Body of pancreas (tissue), 4 donors: ENCODE data around the gene CRYBG2. TPM values are rescaled to one million over a fixed set of nuclear protein-coding genes. Genes with fewer than 3 reads are reported as not detected.

Source experiments
- ATAC-seq: fragments of 150-250 bp; one replicate; pipeline ENCODE4 v1.9.1; 2016
- DNase-seq, 4 donors: peaks; one replicate each; pipeline ENCODE4 v3.0.0-alpha.2; 2019
- H3K27ac ChIP-seq, 4 donors: fragments of 200-600 bp; sonication (generic); 1 replicate in 3 of 4; 2 replicates in 1 of 4; pipeline versions ENCODE4 v1.5.1 to v1.6.1; 2016 to 2019; ENCODE audit warnings: mild to moderate bottlenecking in 1 of 4, mixed read lengths in 1 of 4, moderate library complexity in 1 of 4
- H3K27me3 ChIP-seq, 2 donors: fragments of 200-600 bp; sonication (generic); one replicate each; pipeline ENCODE4 v1.6.0; 2016; ENCODE audit warnings: mild to moderate bottlenecking in 1 of 2
- H3K36me3 ChIP-seq, 2 donors: fragments of 200-600 bp; sonication (generic); replicated peaks in 1 of 2; 2 replicates each; pipeline ENCODE4 v1.5.1; 2016; ENCODE audit warnings: low read depth in 2 of 2; ENCODE audit not compliant: insufficient read depth in 1 of 2
- H3K4me1 ChIP-seq: fragments of 200-600 bp; sonication (generic); one replicate; pipeline ENCODE4 v1.6.0; 2016
- H3K4me3 ChIP-seq, 2 donors: fragments of 200-600 bp; sonication (generic); 1 replicate in 1 of 2; 2 replicates in 1 of 2; pipeline ENCODE4 v1.5.1; 2016 to 2019
- H3K9me3 ChIP-seq, 3 donors: fragments of 200-600 bp; sonication (generic); 1 replicate in 2 of 3; 2 replicates in 1 of 3; pipeline ENCODE4 v1.5.1; 2016
- CTCF ChIP-seq, 7 experiments: fragments of 450-650 bp in 4 of 7; fragments of 200-600 bp in 3 of 7; sonication (generic) in 3 of 7; IDR thresholded peaks; one replicate each; pipeline ENCODE4 v1.5.1; 2016 to 2019; ENCODE audit warnings: antibody characterized with exemption in 7 of 7
- POLR2A ChIP-seq, 3 donors: fragments of 450-650 bp; IDR thresholded peaks; one replicate each; pipeline ENCODE4 v1.6.1; 2016; ENCODE audit warnings: antibody characterized with exemption in 3 of 3, mild to moderate bottlenecking in 2 of 3
- WGBS, 2 donors: methylation state at CpG; one replicate each; pipeline ENCODE4 v1.1.5; 2017; 5-methylcytosine and 5-hydroxymethylcytosine counted together
- intact Hi-C: fragments of 100-400 bp; cut with DNase I; formaldehyde crosslinking; loops from one replicate; pipeline ENCODE4 v1.15.1; 2023
- total RNA-seq, 2 donors: library from RNA; depleted of rRNA; stranded (reverse); fragments of >200 nt; gene quantifications; one replicate each; pipeline ENCODE4 v1.1.0, GENCODE V29; 2016

Gene CRYBG2
- total RNA-seq, 2 donors from 2014 or later, result 3.6 TPM; not detected in 1

DNA sequence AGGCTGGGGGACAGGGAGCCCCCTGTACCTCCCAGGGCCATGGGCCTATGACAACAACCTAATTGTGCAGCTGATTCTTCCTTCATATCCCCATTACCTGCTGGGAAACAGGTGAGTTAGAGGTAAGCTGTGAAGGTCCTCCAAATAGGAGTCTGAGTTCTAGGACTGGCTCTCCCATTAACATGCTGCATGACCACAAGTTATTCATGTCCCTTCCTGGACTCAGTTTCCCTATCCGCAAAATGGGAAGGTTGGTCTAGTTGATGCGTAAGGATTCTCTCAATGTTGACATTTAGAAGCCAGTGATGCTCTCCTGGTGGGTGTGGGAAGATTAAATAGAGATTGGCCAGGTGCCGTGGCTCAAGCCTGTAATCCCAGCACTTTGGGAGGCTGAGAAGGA lies 14.6 kb upstream of the CRYBG2 start:
- intact Hi-C loops, result no loop called here
- H3K36me3 ChIP-seq, result no peaks in the 10 kb centered on the region
- H3K4me1 ChIP-seq, result peaks cover 6% of the 10 kb centered on the region
- TF ChIP-seq CTCF (IDR thresholded peaks at IDR 0.05) (no peak), POLR2A (IDR thresholded peaks at IDR 0.05) (no peak)
- no peak overlapping the region for H3K27ac ChIP-seq
- H3K9me3 ChIP-seq, result no peaks in the 10 kb centered on the region
- ATAC-seq (no peak), DNase-seq (no peak)
- no peak overlapping the region for H3K4me3 ChIP-seq
- 85 to 91% methylated on average over 3 of the region's 3 CpGs for WGBS, 2 donors
- H3K27me3 ChIP-seq, result no peaks in the 10 kb centered on the region

GRCh38 chr1:26368006-26368405 lies 14.1 kb upstream of the CRYBG2 start:
- ATAC-seq, result no peak
- no peak for TF ChIP-seq POLR2A (IDR thresholded peaks at IDR 0.05)
- intact Hi-C loops, result no loop called here
- Histone ChIP-seq H3K27ac (no peak overlapping the region), H3K27me3 (no peaks in the 10 kb centered on the region), H3K4me3 (no peak overlapping the region), H3K9me3 (no peaks in the 10 kb centered on the region), H3K36me3 (no peaks in the 10 kb centered on the region), H3K4me1 (peaks cover 6% of the 10 kb centered on the region)
- no peak for DNase-seq
- WGBS, 2 donors, result 67 to 75% methylated on average over 1 to 4 of the region's 4 CpGs

DNA sequence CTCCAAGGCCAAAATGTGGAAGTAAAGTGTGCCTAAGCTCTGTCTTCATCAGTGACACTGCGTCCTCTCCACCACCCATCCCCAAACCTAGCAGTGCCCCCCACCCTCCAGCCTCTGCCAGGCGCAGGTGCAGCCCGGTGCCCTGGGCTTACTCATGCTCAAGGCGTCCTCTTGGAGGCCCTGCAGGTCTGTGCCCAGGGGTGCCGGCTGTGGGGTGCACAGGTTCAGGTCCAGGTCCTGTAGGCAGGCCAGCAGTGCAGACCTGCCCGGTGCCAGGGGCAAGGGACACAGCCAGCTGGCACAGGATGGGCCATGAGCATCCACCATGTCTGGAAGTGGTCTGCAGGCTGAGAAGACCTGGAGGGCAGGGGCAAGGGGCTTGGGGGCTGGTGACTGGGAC lies 13.5 kb upstream of the CRYBG2 start:
- TF ChIP-seq CTCF (IDR thresholded peaks at IDR 0.05) (no peak), POLR2A (IDR thresholded peaks at IDR 0.05) (no peak)
- DNase-seq (no peak), ATAC-seq (no peak)
- intact Hi-C loops, result no loop called here
- Histone ChIP-seq H3K36me3 (no peaks in the 10 kb centered on the region), H3K4me3 (no peak overlapping the region), H3K27ac (no peak overlapping the region), H3K9me3 (no peaks in the 10 kb centered on the region), H3K4me1 (peaks cover 6% of the 10 kb centered on the region), H3K27me3 (no peaks in the 10 kb centered on the region)
- 75 to 83% methylated on average over 1 to 6 of the region's 6 CpGs for WGBS, 2 donors

DNA sequence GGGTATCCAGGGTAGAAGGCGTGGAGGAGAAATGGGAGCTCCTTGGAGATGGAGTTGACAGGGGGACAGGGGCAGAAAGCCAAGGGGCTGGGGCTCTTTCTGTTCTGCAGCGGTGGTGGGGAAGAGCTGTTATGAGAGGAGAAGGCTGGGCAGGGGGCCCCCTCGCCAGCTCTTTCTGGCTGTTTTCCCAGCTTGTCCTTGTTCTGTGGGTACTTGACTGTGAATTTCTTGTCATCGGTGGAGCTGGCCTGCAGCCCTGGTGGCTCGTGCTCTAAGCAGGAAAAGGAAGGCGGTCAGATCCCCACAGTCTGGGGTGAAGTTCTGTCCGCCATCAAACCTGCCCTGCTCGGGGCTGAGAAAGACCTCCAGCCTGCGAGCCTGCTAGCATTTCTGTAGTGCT lies 11.0 kb upstream of the CRYBG2 start:
- WGBS, 2 donors, result 54 to 58% methylated on average over 8 to 9 of the region's 9 CpGs
- Histone ChIP-seq H3K9me3 (no peaks in the 10 kb centered on the region), H3K27me3 (peaks cover 4 to 12% of the 10 kb centered on the region in 2 donors), H3K4me1 (peaks cover 15% of the 10 kb centered on the region), H3K4me3 (no peak overlapping the region), H3K27ac (no peak overlapping the region), H3K36me3 (no peaks in the 10 kb centered on the region)
- TF ChIP-seq POLR2A (IDR thresholded peaks at IDR 0.05) (no peak), CTCF (IDR thresholded peaks at IDR 0.05) (no peak)
- ATAC-seq (no peak), DNase-seq (no peak)
- intact Hi-C loops, result no loop called here

DNA sequence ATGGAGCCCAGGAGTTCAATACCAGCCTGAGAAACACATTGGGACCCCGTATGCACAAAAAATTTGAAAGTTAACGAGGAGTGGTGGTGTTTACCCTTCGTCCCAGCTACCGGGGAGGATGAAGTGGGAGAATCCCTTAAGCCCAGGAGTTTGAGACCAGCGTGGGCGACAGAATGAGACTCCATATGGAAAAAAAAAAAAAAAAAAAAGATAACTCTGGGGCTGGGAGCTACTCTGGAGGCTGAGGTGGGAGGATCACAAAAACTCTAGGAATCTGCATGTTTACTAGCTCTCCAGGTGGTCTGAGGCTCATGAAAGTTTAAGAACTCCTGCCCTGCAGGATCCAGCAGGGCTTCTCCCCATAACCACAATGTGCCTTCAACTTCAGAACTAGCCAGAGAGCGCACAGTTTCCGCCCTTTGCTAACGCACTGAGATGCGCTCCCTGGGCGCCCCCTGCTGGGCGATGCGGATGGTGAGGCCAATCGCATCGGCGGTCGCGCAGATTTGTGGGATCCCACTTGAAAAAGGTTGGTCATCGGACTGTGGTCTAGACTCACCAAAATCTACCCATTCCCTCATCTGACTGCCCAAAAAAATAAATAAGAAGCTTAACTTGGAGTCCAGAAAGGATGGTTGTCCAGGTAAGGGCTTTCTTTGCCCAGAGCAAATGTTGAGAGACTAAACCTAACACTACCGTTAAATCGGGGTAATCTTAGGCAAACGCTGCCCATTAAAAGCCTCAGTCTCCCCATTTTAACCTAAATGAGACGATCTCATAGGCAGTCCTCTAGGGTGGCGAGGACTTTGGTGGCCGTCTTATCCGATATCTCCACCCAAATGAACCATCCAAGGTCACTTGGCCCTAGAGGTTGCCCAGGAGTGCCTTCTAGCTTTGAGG lies 9.9 kb upstream of the CRYBG2 start:
- TF ChIP-seq POLR2A (IDR thresholded peaks at IDR 0.05) (no peak), CTCF (IDR thresholded peaks at IDR 0.05) (peak; percentile 76 to 93 (median 83))
- 26 to 44% methylated on average over 14 to 26 of the region's 26 CpGs for WGBS, 2 donors
- ATAC-seq (peak; percentile 75), DNase-seq (peak; percentile 73 to 83 (median 82))
- Histone ChIP-seq H3K36me3 (no peaks in the 10 kb centered on the region), H3K27ac (no peak overlapping the region), H3K27me3 (peaks cover 6 to 17% of the 10 kb centered on the region in 2 donors), H3K9me3 (no peaks in the 10 kb centered on the region), H3K4me3 (no peak overlapping the region), H3K4me1 (peaks cover 17% of the 10 kb centered on the region)
- intact Hi-C loops, result no loop called here
